ENCODE results near the gene ESR2. TPM values are rescaled to one million over a fixed set of nuclear protein-coding genes. Genes with fewer than 3 reads are reported as not detected.

Gene ESR2
- total RNA-seq, 2 experiments from 2014 or later, result not detected

- H3K4me1 Mint-ChIP-seq, result peaks cover 24% of the 10 kb centered on the region
- ChIA-PET CTCF (interaction anchor here (2.4 kb wide), 1 partner anchor 496 kb away, joined by 8 read pairs; no protein-coding TSS in a partner anchor), POLR2A (interaction anchor here (0.6 kb wide), 1 partner anchor 15 kb away, joined by 5 read pairs; no protein-coding TSS in a partner anchor)
- no peaks in the 10 kb centered on the region for H3K36me3 Mint-ChIP-seq (ENCODE audit: low read depth)
- no peak overlapping the region for H3K27ac Mint-ChIP-seq
- peaks cover 40% of the 10 kb centered on the region for H3K27me3 Mint-ChIP-seq
- DNase-seq, result no peak
- no peak overlapping the region for H3K4me3 Mint-ChIP-seq
- no peaks in the 10 kb centered on the region for H3K9me3 Mint-ChIP-seq
Observed at GRCh38 chr14:64296561-64296960, 2.4 kb upstream of the ESR2 start.

- H3K27me3 Mint-ChIP-seq, result peaks cover 40% of the 10 kb centered on the region
- ChIA-PET POLR2A (no interaction called here), CTCF (interaction anchor here (0.7 to 2.7 kb wide), 16 partner anchors 9 to 752 kb away, joined by 3 to 22 read pairs (median 4); partner anchors contain the start of genes PPP2R5E and SYNE2)
- DNase-seq, result peak; percentile 85
- no peak overlapping the region for H3K27ac Mint-ChIP-seq
- H3K4me1 Mint-ChIP-seq, result peaks cover 24% of the 10 kb centered on the region
- H3K4me3 Mint-ChIP-seq, result peak overlapping the region; percentile 65
- no peaks in the 10 kb centered on the region for H3K9me3 Mint-ChIP-seq
- H3K36me3 Mint-ChIP-seq (ENCODE audit: low read depth), result no peaks in the 10 kb centered on the region
Observed at GRCh38 chr14:64294672-64295413, 672 bp upstream of the ESR2 start.

- CTCF ChIA-PET, result no interaction called here
Observed at GRCh38 chr14:64292197-64292596, 2.0 kb downstream of the ESR2 start.

GRCh38 chr14:64289571-64289970 lies 4.6 kb downstream of the ESR2 start:
- Mint-ChIP-seq H3K4me1 (peaks cover 10% of the 10 kb centered on the region), H3K36me3 (ENCODE audit: low read depth) (no peaks in the 10 kb centered on the region), H3K27ac (no peak overlapping the region), H3K27me3 (peaks cover 22% of the 10 kb centered on the region), H3K9me3 (no peaks in the 10 kb centered on the region), H3K4me3 (no peak overlapping the region)
- DNase-seq, result no peak
- ChIA-PET CTCF (interaction anchor here (0.6 to 0.9 kb wide), 2 partner anchors 13 to 601 kb away, joined by 3 to 5 read pairs; no protein-coding TSS in a partner anchor), POLR2A (no interaction called here)

More at GRCh38 chr14:64292197-64292596, 2.0 kb downstream of the ESR2 start:
- Mint-ChIP-seq H3K27me3 (peaks cover 25% of the 10 kb centered on the region), H3K36me3 (ENCODE audit: low read depth) (no peaks in the 10 kb centered on the region), H3K9me3 (no peaks in the 10 kb centered on the region), H3K4me3 (no peak overlapping the region), H3K27ac (no peak overlapping the region), H3K4me1 (peaks cover 24% of the 10 kb centered on the region)
- DNase-seq, result no peak
- POLR2A ChIA-PET, result no interaction called here

GRCh38 chr14:64281805-64282204 lies 12.4 kb downstream of the ESR2 start:
- DNase-seq, result no peak
- ChIA-PET POLR2A (no interaction called here), CTCF (no interaction called here)
- Mint-ChIP-seq H3K4me1 (peaks cover 19% of the 10 kb centered on the region), H3K27ac (no peak overlapping the region), H3K9me3 (no peaks in the 10 kb centered on the region), H3K36me3 (ENCODE audit: low read depth) (no peaks in the 10 kb centered on the region), H3K4me3 (no peak overlapping the region), H3K27me3 (no peaks in the 10 kb centered on the region)

- POLR2A ChIA-PET, result interaction anchor here (0.7 kb wide), 1 partner anchor 118 kb away, joined by 4 read pairs; no protein-coding TSS in a partner anchor
- Mint-ChIP-seq H3K4me1 (peaks cover 19% of the 10 kb centered on the region), H3K27me3 (peaks cover 4% of the 10 kb centered on the region), H3K4me3 (no peak overlapping the region), H3K9me3 (no peaks in the 10 kb centered on the region), H3K36me3 (ENCODE audit: low read depth) (no peaks in the 10 kb centered on the region), H3K27ac (no peak overlapping the region)
- CTCF ChIA-PET, result interaction anchor here (0.6 kb wide), 1 partner anchor 56 kb away, joined by 5 read pairs; no protein-coding TSS in a partner anchor
- DNase-seq, result no peak
Observed at GRCh38 chr14:64279704-64280668, 14.2 kb downstream of the ESR2 start.

- no peak overlapping the region for H3K4me3 Mint-ChIP-seq
- no peaks in the 10 kb centered on the region for H3K36me3 Mint-ChIP-seq (ENCODE audit: low read depth)
- H3K27ac Mint-ChIP-seq, result no peak overlapping the region
- H3K4me1 Mint-ChIP-seq, result peaks cover 19% of the 10 kb centered on the region
- CTCF ChIA-PET, result no interaction called here
- DNase-seq, result no peak
- POLR2A ChIA-PET, result no interaction called here
- peaks cover 8% of the 10 kb centered on the region for H3K27me3 Mint-ChIP-seq
- H3K9me3 Mint-ChIP-seq, result no peaks in the 10 kb centered on the region
Observed at GRCh38 chr14:64278458-64278857, 15.7 kb downstream of the ESR2 start.

- Mint-ChIP-seq H3K27ac (no peak overlapping the region), H3K4me3 (no peak overlapping the region), H3K4me1 (peaks cover 8% of the 10 kb centered on the region), H3K36me3 (ENCODE audit: low read depth) (no peaks in the 10 kb centered on the region), H3K27me3 (peaks cover 12% of the 10 kb centered on the region), H3K9me3 (peaks cover 2% of the 10 kb centered on the region)
- ChIA-PET POLR2A (interaction anchor here (0.6 kb wide), 1 partner anchor 544 kb away, joined by 3 read pairs; the partner anchor contains the start of gene SGPP1), CTCF (interaction anchor here (0.6 to 1.3 kb wide), 4 partner anchors 12 to 221 kb away, joined by 3 to 4 read pairs (median 3); no protein-coding TSS in a partner anchor)
- no peak for DNase-seq
Observed at GRCh38 chr14:64272019-64272418, 22.2 kb downstream of the ESR2 start.

- H3K4me3 Mint-ChIP-seq, result no peak overlapping the region
- no peak for DNase-seq
- no peaks in the 10 kb centered on the region for H3K27me3 Mint-ChIP-seq
- peak overlapping the region; percentile 74 for H3K27ac Mint-ChIP-seq
- H3K9me3 Mint-ChIP-seq, result peaks cover 8% of the 10 kb centered on the region
- ChIA-PET CTCF (no interaction called here), POLR2A (no interaction called here)
- peaks cover 7% of the 10 kb centered on the region for H3K36me3 Mint-ChIP-seq (ENCODE audit: low read depth)
- H3K4me1 Mint-ChIP-seq, result peaks cover 23% of the 10 kb centered on the region
Observed at GRCh38 chr14:64266239-64266638, 27.9 kb downstream of the ESR2 start.

GRCh38 chr14:64265222-64265621 lies 28.9 kb downstream of the ESR2 start:
- H3K4me1 Mint-ChIP-seq, result peaks cover 23% of the 10 kb centered on the region
- no peaks in the 10 kb centered on the region for H3K27me3 Mint-ChIP-seq
- CTCF ChIA-PET, result interaction anchor here (0.8 to 1.1 kb wide), 2 partner anchors 30 to 70 kb away, joined by 4 read pairs; no protein-coding TSS in a partner anchor
- POLR2A ChIA-PET, result no interaction called here
- DNase-seq, result no peak
- H3K9me3 Mint-ChIP-seq, result peaks cover 8% of the 10 kb centered on the region
- no peak overlapping the region for H3K27ac Mint-ChIP-seq
- H3K4me3 Mint-ChIP-seq, result no peak overlapping the region
- peaks cover 7% of the 10 kb centered on the region for H3K36me3 Mint-ChIP-seq (ENCODE audit: low read depth)

GRCh38 chr14:64260418-64260817 lies 33.8 kb downstream of the ESR2 start:
- no peak overlapping the region for H3K27ac Mint-ChIP-seq
- H3K4me3 Mint-ChIP-seq, result no peak overlapping the region
- DNase-seq, result no peak
- ChIA-PET CTCF (interaction anchor here (1.4 kb wide), 1 partner anchor 11 kb away, joined by 4 read pairs; no protein-coding TSS in a partner anchor), POLR2A (no interaction called here)
- no peaks in the 10 kb centered on the region for H3K9me3 Mint-ChIP-seq
- no peaks in the 10 kb centered on the region for H3K36me3 Mint-ChIP-seq (ENCODE audit: low read depth)
- no peaks in the 10 kb centered on the region for H3K27me3 Mint-ChIP-seq
- no peaks in the 10 kb centered on the region for H3K4me1 Mint-ChIP-seq

- Mint-ChIP-seq H3K27ac (no peak overlapping the region), H3K4me1 (no peaks in the 10 kb centered on the region), H3K36me3 (ENCODE audit: low read depth) (no peaks in the 10 kb centered on the region), H3K27me3 (no peaks in the 10 kb centered on the region), H3K9me3 (no peaks in the 10 kb centered on the region), H3K4me3 (no peak overlapping the region)
- DNase-seq, result no peak
- POLR2A ChIA-PET, result no interaction called here
- CTCF ChIA-PET, result no interaction called here
Observed at GRCh38 chr14:64255756-64256155, 38.4 kb downstream of the ESR2 start.

- Mint-ChIP-seq H3K4me1 (no peaks in the 10 kb centered on the region), H3K9me3 (no peaks in the 10 kb centered on the region), H3K36me3 (ENCODE audit: low read depth) (no peaks in the 10 kb centered on the region), H3K27ac (no peak overlapping the region), H3K27me3 (no peaks in the 10 kb centered on the region), H3K4me3 (no peak overlapping the region)
- CTCF ChIA-PET, result no interaction called here
- no peak for DNase-seq
- POLR2A ChIA-PET, result no interaction called here
Observed at GRCh38 chr14:64253672-64254071, 40.5 kb downstream of the ESR2 start.

All from activated CD4-positive, alpha-beta T cell treated with anti-CD3 and anti-CD28 coated beads, Interleukin-2, amount 10 ng/mL, durations not matched to agents 7 days and 5 days (primary cell).